ENCODE data around the gene KCTD7.
A peak's percentile ranks its signal among the peaks of the same experiment; 100 is the strongest.
"Not testable (repeated sequence)": the region's sequence is repeated elsewhere in the genome, so short reads cannot be mapped to it uniquely, and the experiment has no call there.

Gene KCTD7

DNA sequence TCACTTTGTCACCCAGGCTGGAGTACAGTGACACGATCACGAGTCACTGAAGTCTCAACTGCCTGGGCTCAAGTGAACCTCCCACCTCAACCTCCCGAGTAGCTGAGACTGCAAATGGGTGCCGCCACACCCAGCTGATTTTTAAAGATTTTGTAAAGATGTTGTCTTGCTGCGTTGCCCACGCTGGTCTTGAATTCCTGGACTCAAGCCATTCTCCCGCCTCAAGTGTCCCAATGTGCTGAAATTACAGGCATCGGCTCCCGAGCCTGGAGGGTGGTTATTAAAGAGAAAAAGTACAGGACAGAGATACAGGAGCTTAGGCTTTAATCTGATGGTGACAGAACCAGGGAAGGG is 55.1 kb downstream of the KCTD7 start:
- no peak for DNase-seq

DNA sequence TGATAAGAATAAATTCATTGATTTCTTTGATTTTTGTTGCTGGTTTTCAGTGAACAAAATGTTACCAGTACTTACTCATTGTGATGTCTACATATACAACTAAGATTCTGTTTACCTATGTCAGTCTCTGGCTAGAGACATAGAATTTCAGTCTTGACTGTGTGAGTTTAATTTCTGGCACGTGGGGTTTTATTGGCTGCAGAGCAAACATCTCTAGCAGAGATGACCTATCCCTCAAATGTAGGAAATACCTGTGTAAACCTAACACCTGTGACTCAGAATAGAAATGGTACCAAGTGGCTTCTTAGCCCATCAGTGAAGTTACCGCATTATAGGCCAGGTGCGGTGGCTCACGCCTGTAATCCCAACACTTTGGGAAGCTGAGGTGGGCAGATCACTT is 57.0 kb downstream of the KCTD7 start:
- DNase-seq, result not testable (repeated sequence)

DNA sequence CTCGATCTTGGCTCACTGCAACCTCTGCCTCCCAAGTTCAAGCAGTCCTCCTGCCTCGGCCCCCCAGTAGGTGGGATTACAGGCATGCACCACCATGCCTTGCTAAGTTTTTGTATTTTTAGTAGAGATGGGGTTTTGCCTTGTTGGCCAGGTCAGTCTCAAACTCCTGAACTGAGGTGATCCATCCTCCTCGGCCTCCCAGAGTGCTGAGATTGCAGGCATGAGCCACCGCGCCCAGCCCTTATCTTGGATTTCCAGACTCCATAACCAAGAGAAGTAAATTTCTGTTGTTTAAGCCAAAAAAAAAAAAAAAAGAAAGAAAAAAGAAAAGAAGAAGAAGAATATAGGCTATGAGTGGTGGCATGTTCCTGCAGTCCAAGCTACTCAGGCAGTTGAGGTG is 58.5 kb downstream of the KCTD7 start:
- DNase-seq, result peak; percentile 36

DNA sequence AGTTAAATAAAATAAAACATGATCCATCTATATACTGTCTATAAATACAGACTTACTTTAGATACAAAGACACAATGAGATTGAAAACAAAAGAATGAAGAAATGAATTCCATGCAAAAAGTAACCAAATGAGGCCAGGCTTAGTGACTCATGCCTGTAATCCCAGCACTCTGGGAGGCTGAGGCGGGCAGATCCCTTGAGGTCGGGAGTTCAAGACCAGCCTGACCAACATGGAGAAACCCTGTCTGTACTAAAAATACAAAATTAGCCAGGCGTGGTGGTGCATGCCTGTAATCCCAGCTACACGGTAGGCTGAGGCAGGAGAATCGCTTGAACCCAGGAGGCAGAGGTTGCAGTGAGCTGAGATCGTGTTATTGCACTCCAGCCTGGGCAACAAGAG is 59.0 kb downstream of the KCTD7 start:
- DNase-seq, result not testable (repeated sequence)

DNA sequence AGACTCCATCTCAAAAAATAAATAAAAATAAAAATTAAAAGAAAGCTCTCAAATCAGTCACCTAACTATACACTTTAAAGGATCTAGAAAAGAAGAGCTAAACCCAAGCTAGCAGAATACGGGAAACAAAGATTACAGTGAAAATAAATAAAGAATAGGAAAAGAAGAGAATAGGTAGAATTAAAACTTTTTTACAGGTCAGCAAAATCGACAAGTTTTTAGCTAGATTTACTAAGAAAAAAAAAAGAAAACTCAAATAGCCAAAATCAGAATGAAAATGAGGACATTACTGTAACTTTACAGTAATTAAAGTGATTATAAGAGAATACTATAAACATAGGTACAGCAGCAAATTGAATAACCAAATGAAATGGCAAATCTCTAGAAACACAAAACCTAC is 60.4 kb downstream of the KCTD7 start:
- DNase-seq, result no peak

DNA sequence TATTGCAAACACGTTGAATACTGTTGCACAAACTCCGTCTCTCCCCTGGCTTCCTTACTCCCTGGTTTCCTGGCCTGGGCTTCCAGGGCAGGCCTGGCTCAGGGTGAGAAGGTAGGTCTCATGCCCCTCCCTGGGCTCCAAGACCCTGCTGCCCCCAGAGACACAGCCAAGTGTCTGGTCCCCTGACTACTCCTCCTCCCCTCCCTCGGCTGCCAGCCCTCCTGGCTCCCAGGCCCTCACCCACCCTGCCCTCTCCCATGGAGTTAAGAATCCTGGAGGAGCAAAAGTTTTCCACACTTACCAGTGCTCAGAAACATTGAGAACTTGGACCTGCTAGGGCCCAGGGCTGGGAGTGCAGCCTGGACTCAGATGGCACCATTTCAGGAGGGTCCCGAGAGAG is 64.7 kb downstream of the KCTD7 start:
- DNase-seq, result no peak
